ENCODE measurements around the gene CACNA1E. TPM values are rescaled to one million over a fixed set of nuclear protein-coding genes. Genes with fewer than 3 reads are reported as not detected.

The CACNA1E gene
- total and polyA plus RNA-seq, 2 donors (not counting 1 experiment from before 2014, with no cell fraction given), result 0.37 to 0.40 TPM

DNA sequence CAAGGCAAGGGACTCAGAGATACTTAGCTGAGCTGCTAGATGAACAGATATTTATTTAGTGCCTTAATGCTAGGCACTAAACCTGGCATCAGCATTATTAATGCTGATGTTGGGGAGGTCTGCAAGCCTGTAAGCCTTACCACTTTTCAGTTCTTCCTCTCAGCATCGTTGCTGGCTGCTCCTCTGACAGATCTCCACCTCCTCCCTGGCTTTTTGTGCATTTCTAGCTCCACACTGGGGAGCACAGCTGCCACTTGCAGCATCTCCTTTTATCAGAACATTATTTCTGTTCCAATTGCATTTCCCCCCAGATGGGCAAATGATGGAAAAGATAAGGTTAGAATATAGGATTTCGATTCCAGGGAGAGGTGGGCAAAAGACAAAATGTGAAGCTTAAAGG is 34.8 kb downstream of the CACNA1E start:
- ChIA-PET CTCF (interaction anchor here (1.1 to 1.9 kb wide), 2 partner anchors 11 to 537 kb away, joined by 3 to 6 read pairs; no protein-coding TSS in a partner anchor), POLR2A (no interaction called here)
- Mint-ChIP-seq H3K4me1 (peaks cover 9% of the 10 kb centered on the region), H3K27ac (no peak overlapping the region), H3K27me3 (no peaks in the 10 kb centered on the region), H3K4me3 (no peak overlapping the region), H3K9me3 (ENCODE audit: insufficient read depth) (no peaks in the 10 kb centered on the region)
- ATAC-seq (ENCODE audit: low read depth) (no peak), DNase-seq (no peak)
- WGBS (ENCODE audit: insufficient coverage), result 100% methylated on average over 1 of the region's 2 CpGs
- H3K27me3 ChIP-seq (replicated peaks in 1 of 4; ENCODE audit: control extremely low read depth in 1 of 4, control insufficient read depth in 3 of 4, insufficient read depth in 4 of 4, low read length in 3 of 4), result no peaks in the 10 kb centered on the region
- no peaks in the 10 kb centered on the region for H4K20me1 ChIP-seq (ENCODE audit: control insufficient read depth, insufficient read depth, low read length, poor library complexity, severe bottlenecking)
- intact Hi-C loops (cut with micrococcal nuclease), result no loop called here
- no peaks in the 10 kb centered on the region for H3K9me3 ChIP-seq (ENCODE audit: control extremely low read depth in 1 of 3, control insufficient read depth in 2 of 3, insufficient read depth in 1 of 3, low read length in 2 of 3)
- peaks cover 0 to 7% of the 10 kb centered on the region in 2 donors for H3K4me1 ChIP-seq (ENCODE audit: control insufficient read depth in 2 of 2, insufficient read depth in 2 of 2, low read length in 2 of 2)
- H3K4me3 ChIP-seq (ENCODE audit: control extremely low read depth in 1 of 5, extremely low read depth in 1 of 5, insufficient read depth in 1 of 5, low read depth in 2 of 5, low read length in 4 of 5), result no peak overlapping the region
- no peak overlapping the region for H2AFZ ChIP-seq (ENCODE audit: insufficient read depth, low read depth, low read length, poor library complexity, severe bottlenecking)
- no peak overlapping the region for H3K9ac ChIP-seq (ENCODE audit: low read length)
- TF ChIP-seq, protein P1, sequence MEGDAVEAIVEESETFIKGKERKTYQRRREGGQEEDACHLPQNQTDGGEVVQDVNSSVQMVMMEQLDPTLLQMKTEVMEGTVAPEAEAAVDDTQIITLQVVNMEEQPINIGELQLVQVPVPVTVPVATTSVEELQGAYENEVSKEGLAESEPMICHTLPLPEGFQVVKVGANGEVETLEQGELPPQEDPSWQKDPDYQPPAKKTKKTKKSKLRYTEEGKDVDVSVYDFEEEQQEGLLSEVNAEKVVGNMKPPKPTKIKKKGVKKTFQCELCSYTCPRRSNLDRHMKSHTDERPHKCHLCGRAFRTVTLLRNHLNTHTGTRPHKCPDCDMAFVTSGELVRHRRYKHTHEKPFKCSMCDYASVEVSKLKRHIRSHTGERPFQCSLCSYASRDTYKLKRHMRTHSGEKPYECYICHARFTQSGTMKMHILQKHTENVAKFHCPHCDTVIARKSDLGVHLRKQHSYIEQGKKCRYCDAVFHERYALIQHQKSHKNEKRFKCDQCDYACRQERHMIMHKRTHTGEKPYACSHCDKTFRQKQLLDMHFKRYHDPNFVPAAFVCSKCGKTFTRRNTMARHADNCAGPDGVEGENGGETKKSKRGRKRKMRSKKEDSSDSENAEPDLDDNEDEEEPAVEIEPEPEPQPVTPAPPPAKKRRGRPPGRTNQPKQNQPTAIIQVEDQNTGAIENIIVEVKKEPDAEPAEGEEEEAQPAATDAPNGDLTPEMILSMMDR (IDR thresholded peaks at IDR 0.05), result no peak
- no peak for TF ChIP-seq EZH2 (IDR thresholded peaks at IDR 0.05; ENCODE audit: borderline replicate concordance, insufficient read depth, low read depth, low read length, poor library complexity, severe bottlenecking)
- no peaks in the 10 kb centered on the region for H3K36me3 ChIP-seq (replicated peaks in 1 of 2; ENCODE audit: control extremely low read depth in 1 of 2, control insufficient read depth in 1 of 2, extremely low read depth in 1 of 2, insufficient read depth in 2 of 2, low read length in 1 of 2)
- no peak overlapping the region for H3K4me2 ChIP-seq (replicated peaks; ENCODE audit: low read depth, low read length, poor library complexity, severe bottlenecking)
- H3K27ac ChIP-seq (ENCODE audit: low read length in 2 of 2), result no peak overlapping the region
- H3K79me2 ChIP-seq (ENCODE audit: control insufficient read depth, insufficient read depth, low read length), result no peaks in the 10 kb centered on the region

DNA sequence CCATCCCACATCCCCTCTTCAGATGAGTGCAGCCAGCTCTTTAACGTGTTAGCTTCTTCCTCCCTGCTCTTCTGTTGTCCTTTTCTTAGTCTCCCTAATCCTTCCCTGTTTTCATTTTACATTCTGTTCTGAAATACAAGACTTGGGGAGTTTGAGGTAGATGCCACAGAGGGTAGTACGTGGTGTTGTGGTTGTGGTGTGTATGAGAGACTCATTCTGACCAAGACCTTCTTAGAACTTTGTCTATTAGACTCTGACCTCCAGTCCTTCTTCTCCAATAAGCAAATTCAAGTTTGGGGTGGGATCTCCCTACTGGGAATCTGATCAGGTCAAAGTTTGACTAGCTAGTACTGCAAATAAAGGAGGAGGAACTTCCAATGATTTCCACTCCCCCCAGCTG is 39.5 kb downstream of the CACNA1E start:
- H3K4me2 ChIP-seq (replicated peaks; ENCODE audit: low read depth, low read length, poor library complexity, severe bottlenecking), result no peak overlapping the region
- TF ChIP-seq, protein P1 (IDR thresholded peaks at IDR 0.05), result no peak
- TF ChIP-seq EZH2 (IDR thresholded peaks at IDR 0.05; ENCODE audit: borderline replicate concordance, insufficient read depth, low read depth, low read length, poor library complexity, severe bottlenecking), result no peak
- Mint-ChIP-seq H3K9me3 (ENCODE audit: insufficient read depth) (peaks cover 3% of the 10 kb centered on the region), H3K4me3 (no peak overlapping the region), H3K27me3 (no peaks in the 10 kb centered on the region), H3K4me1 (no peaks in the 10 kb centered on the region), H3K27ac (no peak overlapping the region)
- no peak overlapping the region for H3K9ac ChIP-seq (ENCODE audit: low read length)
- no peaks in the 10 kb centered on the region for H3K4me1 ChIP-seq (ENCODE audit: control insufficient read depth in 2 of 2, insufficient read depth in 2 of 2, low read length in 2 of 2)
- H3K27ac ChIP-seq (ENCODE audit: low read length in 2 of 2), result no peak overlapping the region
- H3K27me3 ChIP-seq (replicated peaks in 1 of 4; ENCODE audit: control extremely low read depth in 1 of 4, control insufficient read depth in 3 of 4, insufficient read depth in 4 of 4, low read length in 3 of 4), result no peaks in the 10 kb centered on the region
- ChIA-PET CTCF (no interaction called here), POLR2A (no interaction called here)
- WGBS (ENCODE audit: insufficient coverage), result no CpG with 5 or more reads among the region's 2 CpGs
- H3K79me2 ChIP-seq (ENCODE audit: control insufficient read depth, insufficient read depth, low read length), result no peaks in the 10 kb centered on the region
- no peaks in the 10 kb centered on the region for H3K9me3 ChIP-seq (ENCODE audit: control extremely low read depth in 1 of 3, control insufficient read depth in 2 of 3, insufficient read depth in 1 of 3, low read length in 2 of 3)
- DNase-seq (no peak), ATAC-seq (ENCODE audit: low read depth) (no peak)
- H2AFZ ChIP-seq (ENCODE audit: insufficient read depth, low read depth, low read length, poor library complexity, severe bottlenecking), result no peak overlapping the region
- no peak overlapping the region for H3K4me3 ChIP-seq (ENCODE audit: control extremely low read depth in 1 of 5, extremely low read depth in 1 of 5, insufficient read depth in 1 of 5, low read depth in 2 of 5, low read length in 4 of 5)
- H3K36me3 ChIP-seq (replicated peaks in 1 of 2; ENCODE audit: control extremely low read depth in 1 of 2, control insufficient read depth in 1 of 2, extremely low read depth in 1 of 2, insufficient read depth in 2 of 2, low read length in 1 of 2), result no peaks in the 10 kb centered on the region
- intact Hi-C loops (cut with micrococcal nuclease), result no loop called here
- H4K20me1 ChIP-seq (ENCODE audit: control insufficient read depth, insufficient read depth, low read length, poor library complexity, severe bottlenecking), result no peaks in the 10 kb centered on the region
